NK-92 (cell line): ENCODE results near the gene ARHGEF40.

Source experiments
- DNase-seq: peaks from one replicate; lab custom pipeline; 2025; ENCODE audit not compliant: unreplicated experiment; lab: John Stamatoyannopoulos, UW

The ARHGEF40 gene

DNA sequence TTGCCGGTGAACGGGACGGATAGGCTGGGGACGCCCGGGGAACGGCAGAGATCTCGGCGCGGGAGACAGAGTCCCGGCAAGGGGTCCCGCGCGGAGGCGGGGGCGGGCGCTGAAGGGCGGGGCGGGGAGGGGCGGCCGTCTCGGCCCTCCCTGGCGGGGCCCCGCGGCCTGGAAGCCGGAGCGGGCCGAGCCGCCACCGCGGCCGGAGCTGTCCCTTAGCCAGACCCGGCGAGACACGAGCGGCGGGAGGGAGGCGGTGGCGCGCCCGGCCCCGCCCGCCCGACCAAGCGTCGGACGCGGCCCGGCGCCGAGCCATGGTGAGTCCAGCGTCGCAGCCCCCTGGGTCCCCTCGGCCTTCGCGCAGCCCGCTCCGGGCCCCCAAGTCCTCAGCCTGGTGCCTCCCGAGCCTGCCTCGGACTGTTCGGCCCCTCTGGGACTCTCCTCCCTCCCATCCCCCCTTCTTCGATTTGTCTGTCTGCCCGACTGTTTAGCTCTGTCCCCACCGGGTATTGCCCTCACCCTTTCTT lies at the start of gene ARHGEF40:
Gene ARHGEF40, plus strand, starts transcription at position 222 of the 527 bp plus-strand sequence. Its CDS starts 93 bp downstream, at position 315.
- no peak for DNase-seq

DNA sequence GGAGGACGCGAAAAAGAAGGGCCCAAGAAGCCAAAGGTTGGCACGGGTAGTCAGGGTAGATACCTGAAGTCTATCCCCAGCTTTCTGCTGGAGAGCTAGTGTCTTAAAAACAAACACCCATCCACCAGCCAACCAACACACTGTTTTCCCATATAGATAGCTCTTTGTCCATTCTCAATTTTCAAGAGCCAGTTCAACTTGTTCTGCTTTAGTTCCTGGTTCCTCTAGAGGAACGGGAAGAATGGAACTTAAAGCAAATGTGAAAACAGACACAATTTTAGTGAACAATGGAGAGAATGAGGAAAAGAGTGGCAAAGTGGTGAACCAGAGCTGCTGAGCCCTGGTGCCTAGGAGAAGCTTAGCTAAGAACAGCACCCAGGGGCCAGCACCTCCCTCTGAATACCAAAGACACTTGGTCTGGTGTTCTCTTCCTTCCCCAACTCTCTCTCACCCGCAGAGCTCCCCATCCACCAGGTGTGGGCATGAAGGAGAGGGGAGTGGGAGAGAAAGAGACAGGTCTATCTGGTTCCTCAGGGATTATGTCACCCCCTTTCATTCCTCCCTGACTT lies 49.0 kb upstream of the ARHGEF40 start:
- DNase-seq: no peak

DNA sequence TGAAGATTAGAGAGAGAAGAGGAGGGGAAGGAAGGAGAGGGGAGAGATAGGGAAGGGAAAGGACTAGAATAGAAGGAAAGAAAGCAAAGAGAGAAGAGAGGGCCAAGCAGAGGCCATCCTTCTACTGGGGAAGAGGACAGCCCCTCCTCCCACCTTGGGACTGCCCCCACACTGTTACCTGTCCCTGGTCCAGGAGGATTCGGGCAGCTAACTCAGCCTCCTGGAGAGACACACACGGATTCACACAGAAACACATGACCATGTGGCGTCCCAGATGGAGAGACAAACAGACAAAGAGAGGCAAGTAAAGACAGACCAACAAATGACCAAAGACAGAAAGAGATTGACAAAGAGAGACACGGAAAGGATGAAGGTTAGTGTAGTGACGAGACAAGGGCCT lies 47.4 kb upstream of the ARHGEF40 start:
- no peak for DNase-seq

DNA sequence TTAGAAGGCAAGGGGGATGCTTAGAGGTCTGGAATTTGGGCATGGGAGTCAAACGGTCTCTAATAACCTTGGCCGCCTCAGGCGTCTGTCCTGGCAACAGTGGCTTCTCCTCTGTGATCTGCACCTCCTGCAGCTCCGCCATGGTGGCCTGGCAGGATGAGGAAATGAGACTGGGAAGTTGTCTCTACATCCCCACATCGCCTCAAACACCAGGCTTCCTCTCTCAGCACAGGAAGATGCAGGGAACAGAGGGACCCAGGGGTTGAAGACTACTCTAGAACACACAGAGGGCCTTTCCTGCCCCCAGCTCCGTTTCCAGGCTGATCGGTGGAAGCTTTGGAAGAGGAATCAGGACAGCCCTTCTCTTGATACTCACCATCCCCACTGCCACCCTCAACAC lies 46.9 kb upstream of the ARHGEF40 start:
- no peak for DNase-seq

DNA sequence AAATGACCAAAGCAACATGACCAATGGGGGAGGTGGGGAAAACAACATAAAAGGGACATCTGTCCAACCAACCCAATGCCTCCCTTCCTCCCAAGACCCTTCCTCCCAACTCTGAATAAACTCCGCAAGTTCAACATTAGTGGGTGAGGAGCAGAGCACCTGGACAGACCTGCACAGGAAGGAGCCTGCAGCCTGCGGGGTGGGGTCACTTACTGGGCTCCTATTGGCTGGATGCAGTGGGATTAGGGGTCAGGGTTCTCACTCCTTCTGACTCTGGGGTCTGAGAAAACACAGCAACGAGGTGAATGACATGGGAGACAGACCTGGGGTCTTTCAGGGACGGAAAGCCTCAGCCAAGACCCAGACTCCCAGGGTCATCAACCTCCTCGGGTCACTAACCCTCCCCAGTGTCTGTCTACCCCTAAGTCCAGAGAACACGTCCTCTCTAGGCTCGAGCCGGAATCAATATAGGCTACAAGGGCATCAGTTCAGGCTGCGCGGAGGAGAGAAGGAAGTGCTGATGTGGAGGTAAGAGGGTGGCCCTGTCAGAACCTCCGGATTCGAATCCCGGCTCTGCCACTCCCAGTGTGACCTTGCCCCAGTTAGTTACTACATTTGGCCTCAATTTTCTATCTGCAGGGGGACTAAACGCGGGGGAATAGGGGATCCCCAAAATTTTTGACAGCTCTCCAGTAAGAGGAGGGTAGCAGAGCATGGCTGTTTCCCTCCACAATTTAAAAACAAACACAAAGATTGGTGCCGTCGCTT lies 46.1 kb upstream of the ARHGEF40 start:
- DNase-seq: no peak

DNA sequence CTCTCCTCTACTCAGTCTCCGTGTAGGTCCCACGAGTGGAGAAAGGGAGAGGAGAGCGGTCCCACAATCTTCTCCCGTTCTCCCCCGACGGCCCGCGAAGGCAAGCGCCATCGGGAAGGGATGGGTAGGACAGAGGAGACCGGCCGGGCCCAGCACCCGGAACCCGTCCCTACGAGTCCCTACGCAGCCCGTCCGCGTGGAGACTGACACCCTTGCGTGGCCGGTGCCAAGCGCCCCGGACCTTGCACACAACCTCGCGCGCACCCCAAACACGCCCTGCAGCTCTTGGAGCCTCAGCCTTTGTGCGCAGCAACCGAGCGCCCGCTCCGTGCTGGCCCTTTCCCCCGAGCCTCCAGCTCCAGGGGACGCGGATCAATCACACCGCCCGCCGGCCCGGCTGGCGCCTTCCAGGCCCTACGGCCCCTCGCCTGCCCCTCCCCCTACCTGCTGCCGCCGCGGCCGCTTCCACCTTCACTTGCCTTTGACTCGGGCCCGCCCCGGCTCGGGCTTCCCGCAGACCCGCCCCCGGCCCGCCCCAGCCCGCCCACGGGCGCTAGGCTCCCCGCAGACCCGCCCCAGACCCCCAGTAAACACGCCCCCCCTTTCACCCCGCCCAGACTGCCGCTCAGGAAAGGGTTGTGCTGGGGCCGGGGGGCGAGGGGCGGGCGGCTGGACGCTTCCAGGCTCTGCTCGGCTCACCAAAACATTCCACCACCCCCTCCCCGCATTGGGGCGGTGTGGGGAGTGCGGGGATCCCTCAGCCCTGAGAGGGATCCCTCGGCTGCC lies 45.3 kb upstream of the ARHGEF40 start, which contains the start of gene NDRG2:
Gene NDRG2, minus strand, starts transcription at position 477 of the 786 bp plus-strand sequence. CDS start 1,746 bp downstream, outside the sequence.
- DNase-seq: no peak

DNA sequence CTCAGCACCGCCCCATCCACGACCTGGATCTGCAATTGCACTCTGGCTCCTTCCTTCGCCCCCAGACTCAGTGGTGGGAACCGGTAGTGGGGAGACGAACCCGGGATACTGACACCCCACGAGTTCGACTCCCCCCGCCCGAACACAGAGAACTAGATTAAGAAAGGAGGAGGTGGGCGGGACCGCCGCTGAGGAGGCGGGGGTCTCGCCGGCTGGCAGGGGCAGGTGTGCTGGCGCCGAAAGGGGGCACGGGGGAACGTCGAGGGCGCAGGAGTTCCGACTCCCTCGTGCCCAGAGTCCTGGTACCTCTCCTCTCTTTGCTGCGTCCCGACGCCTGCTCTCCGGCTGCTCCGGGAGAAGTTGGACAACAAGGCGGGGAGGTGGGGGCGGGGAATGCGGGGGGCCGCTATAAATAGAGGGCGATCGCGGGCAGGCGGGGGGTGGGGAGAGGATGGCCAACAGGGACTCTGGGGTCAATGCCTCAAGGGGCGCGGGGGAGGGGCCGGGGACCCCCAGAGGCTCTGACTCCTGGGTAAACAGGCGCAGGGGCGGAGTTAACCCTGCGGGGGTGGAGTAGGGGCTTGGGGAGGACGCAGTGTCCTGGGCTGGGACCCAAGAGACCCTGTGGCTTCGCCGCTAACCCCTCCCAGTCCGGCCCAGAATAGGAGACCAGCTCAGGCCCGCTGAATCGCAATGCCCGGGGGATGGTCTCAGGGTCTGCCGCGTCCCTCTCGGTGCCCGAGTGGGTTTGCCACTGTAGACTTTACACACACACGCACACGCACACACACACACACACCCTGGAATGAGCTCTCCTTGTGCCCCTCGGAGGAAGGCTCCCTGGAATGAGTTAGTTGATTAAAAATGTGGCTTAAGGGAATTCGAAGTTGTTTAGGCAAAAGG lies 44.5 kb upstream of the ARHGEF40 start:
- DNase-seq: no peak

DNA sequence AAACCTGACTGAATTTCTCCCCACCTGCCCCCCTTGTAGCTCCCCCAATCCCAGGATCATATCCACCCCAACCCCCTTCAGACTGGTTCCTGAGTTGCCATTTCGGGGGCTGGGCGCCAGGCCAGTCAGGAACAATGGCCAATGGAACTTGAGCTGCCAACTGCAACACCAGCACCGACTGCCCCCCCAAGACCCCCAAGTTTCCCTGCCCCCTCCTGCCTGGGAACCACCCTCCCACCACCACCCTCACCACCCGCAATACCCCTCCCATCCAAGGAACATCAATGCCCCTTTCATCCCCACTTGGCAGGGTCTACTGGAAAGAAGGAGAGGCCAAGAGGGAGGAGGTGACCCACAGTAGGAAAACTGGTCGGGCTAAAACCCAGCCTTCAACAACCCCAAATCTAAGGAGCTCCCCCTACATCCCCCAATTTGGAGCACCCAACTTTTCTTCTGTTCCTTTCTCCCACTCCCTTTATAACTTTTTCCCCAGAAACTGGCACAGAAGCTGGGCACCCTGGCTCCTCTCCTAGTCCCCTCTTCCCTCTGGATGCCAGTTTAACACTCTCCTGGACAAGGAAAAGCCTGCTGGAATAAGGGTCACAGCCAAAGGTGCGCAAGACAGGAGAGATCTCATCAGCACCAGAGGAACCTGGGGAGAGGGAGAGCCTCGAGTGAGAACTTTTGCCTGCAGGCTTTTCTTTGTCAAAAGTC lies 43.7 kb upstream of the ARHGEF40 start:
- DNase-seq: no peak

DNA sequence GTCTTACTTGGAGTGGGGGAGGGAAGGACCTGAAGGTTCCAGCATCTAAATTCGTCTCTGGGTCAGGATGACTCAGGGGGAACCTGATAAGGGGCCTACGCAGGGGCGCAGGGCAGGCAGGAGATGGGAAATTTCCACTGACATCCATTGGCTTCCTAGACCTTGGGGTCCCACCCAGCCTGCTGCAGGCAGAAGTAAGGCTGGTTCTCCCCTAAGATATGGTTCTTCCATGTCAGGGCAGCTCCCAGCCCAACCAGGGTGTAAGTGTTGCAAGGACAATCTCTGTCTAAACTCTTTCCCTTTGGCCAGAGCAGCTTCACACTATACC lies 43.2 kb upstream of the ARHGEF40 start:
- no peak for DNase-seq

DNA sequence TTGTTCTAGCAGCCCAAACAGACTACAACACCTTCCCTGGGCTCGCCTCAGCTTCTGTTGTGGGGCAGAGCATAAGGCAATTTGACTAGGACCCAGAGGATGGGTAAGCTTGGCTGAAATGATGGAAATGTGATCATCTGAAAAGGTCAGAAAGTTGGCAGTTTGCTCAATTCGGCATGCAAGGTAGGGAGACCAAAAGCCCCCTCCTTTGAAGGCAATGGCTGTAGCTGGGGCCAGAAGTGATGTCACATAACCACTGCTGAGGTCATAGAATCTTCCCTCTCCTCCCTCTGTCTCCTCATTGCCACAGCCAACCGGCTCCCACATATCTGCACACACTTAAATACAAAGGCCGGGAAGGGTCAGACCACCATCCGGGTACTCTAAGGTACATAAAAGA lies 40.2 kb upstream of the ARHGEF40 start, which contains the start of gene TPPP2:
Gene TPPP2, plus strand, starts transcription at position 301 of the 400 bp plus-strand sequence. CDS start 365 bp downstream, outside the sequence.
- DNase-seq: no peak

DNA sequence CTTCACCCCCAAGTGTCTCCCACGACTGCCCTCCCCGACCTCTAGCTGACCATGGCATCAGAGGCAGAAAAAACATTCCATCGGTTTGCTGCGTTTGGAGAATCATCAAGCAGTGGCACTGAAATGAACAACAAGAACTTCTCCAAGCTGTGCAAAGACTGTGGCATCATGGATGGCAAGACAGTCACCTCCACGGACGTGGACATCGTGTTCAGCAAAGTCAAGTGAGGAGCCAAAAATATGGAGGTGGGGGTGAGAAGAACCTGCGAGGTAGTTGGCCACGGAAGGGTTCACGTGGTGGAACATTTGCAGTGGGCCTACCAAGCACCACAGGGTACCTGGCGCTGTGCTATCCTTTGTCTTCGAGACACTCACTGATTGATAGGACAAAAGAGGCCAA lies 39.6 kb upstream of the ARHGEF40 start:
- DNase-seq: no peak

DNA sequence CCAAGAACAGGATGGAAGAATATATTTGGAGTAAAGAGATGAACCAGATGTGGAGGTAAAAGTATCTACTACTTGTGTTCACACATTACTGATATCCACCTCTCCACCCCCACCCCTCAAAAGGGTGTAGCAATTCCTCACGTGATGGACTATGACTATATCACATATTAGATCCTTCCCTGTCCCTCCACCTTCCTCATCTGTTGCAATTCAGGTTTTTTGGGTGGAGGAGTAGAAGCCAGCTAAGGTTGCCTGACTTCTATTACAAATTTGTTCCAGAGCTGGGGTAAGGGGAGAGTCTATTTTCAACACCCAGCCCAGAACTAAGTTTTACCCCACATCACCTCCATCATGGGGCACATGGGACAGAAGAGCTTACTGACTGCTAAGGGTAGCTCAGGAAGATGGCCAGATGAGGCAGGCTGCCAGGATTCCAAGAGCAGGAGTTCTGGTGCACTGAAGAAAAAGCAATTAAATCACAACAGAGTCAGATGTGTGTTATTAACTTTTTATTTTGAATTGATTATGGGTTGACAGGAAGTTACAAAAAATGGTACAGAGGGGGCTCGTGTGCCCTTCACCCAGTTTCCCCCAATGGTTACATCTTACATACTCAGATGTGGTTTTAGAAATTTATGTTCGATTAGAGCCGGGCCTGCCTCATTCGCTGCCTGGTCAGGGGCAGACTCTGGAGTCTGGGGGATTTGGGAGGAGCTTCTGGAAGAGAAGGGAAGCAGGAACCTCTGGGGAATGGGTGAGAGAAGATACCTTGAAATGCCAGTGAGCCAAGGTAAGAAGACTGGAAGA lies 37.6 kb upstream of the ARHGEF40 start:
- DNase-seq: no peak

DNA sequence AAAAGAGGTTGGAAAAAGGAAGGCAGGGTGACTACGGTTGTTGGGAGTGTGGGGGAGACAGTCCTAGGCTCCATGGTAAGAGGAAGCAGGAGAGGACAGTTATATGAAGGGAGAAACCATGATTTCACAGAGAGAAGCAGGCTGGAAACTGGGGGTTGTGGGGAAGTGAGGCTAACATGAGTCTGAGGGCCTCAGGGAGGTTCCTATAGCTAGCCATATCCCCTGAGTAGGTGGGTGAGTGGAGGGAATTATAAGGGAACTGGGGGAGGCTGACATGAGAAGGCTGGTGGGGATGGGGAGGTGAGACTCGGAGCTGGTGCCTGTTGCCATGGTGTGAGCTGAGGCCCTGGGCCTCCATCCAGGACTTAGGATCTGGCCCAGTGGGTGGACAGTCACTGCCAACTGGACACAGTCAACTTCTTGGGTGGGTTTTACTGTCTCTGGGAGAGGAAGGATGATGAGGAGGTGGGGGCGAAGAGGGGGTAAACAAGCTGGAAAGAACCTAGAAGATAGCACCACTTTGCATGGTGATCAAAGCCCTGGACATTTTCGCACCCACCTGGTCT lies 36.9 kb upstream of the ARHGEF40 start:
- DNase-seq: no peak

DNA sequence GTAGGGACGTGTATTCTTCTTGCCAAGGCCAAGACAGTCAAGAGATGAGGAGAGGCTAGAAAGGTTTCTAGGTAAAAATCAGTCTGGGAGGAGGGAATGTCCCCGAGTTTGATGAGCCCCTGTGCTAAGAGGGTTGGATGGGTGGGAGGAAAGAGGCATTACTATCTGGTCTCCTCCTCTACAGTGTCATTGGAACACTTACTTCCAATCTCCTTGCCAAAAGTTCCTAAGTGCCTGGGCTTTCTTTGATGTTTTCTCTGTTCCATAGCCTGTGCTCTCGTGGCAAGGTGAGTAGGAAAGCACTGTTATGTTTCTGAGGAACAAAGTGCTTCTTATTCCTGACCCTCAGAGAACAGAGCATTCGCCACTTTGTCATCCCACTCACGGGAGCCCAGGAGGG lies 35.4 kb upstream of the ARHGEF40 start, which contains the start of gene RNASE13:
Gene RNASE13, minus strand, starts transcription at position 101 of the 400 bp plus-strand sequence. CDS start 519 bp downstream, outside the sequence.
- no peak for DNase-seq

DNA sequence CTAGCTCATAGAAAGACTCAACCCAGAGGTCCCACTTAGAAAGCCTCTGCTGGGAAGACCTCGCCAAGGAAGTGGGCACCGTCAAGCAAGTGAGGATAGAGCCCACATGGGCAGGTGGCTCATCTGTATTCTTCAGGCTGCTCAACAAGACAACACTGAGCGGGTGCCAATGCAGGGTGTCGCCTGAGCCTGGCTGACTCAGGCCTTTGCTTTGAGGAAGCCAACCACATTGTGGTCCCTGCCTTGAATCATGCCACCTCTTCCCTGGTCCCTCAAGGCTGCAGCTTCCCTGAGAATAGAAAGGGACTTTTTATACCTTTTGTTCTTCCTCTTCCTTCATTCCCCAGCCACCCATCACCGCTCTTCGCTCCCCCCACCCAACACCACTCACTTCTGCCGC lies 33.4 kb upstream of the ARHGEF40 start:
- no peak for DNase-seq

DNA sequence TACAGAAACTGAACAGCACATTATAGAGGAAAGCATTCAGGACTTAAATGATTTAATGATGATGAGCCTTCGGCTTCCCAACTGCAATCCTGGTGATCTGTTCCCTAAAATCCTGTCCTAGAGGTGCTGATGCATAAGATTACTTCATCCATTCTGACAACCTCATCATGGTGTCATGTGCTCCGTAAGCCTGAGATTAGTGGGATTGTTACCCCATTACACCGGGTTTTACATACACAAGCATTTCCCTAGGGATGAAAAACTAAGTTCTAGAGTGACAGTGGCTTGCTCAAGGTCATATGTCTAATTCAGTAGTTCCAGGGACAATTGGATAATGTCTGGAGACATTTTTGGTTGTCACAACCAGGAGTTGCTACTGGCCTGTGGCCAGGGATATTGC lies 32.9 kb upstream of the ARHGEF40 start:
- no peak for DNase-seq

DNA sequence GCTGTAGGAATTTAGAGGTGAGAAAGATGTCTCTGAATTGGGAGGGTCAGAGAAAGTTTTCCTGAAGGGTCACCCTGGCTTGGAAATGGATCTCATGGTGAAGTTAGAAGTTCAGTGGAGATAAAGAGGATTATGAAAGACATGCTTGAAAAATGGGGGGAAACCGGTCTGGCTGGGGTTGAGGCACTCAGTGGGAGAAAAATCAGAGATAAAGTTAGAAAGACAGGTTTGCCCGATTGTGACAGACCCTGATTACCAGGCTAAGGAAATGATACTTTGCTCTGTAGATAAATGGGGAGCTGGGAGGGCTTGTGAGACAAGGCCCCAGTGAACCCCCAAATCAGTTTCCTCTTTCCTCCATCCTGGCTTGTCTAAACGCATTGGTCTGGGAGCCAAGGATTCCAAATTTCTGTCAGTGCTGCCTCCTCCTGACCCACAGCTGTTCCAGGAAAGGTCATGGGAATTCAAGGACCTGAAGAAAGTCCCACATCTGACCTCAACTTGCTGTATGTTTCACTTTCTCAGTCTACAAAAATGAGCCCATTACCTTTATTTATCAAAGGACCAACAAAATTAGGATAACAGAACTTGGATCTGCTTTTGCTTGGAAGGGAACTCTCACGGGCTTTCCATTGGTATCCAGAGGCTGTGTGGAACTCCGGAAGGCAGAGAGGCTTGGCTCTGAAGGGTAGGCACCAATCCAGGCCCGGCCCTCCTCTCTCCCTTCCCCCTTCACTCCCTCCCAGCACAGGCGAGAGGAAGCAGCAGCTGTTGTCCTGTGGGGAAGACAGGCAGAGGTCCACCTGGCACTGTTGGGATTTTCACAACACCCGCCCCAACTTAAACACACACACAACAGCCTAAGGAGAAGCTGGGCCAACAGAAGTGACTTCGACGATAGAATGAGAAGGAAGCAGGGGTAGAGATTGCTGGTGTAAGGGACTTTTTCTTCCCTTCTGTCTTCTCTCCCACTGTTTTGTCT lies 31.4 kb upstream of the ARHGEF40 start:
- DNase-seq: no peak
